Osteoblast (primary cell): Measurements from ENCODE around the gene RFXAP. TPM values are rescaled to one million over a fixed set of nuclear protein-coding genes. Genes with fewer than 3 reads are reported as not detected.

ENCODE experiments used
- DNase-seq: peaks from one replicate; pipeline ENCODE4 v3.0.0; 2011; ENCODE audit warnings: low spot score, mixed read lengths; ENCODE audit not compliant: insufficient read length; ENCODE audit errors: missing footprints
- H2AFZ ChIP-seq: 2 replicates; pipeline ENCODE4 v1.6.0; 2011; ENCODE audit warnings: mild to moderate bottlenecking, low read length
- H3K27ac ChIP-seq: 2 replicates; pipeline ENCODE4 v1.5.1; 2011; ENCODE audit warnings: mild to moderate bottlenecking, low read depth, low read length, moderate library complexity
- H3K27me3 ChIP-seq: 2 replicates; pipeline ENCODE4 v1.6.0; 2012; ENCODE audit warnings: mild to moderate bottlenecking, control low read depth, inconsistent platforms, low read length, moderate library complexity; ENCODE audit not compliant: insufficient read depth
- H3K36me3 ChIP-seq: 2 replicates; pipeline ENCODE4 v1.5.1; 2011; ENCODE audit warnings: mild to moderate bottlenecking, low read length, control low read depth, moderate library complexity; ENCODE audit not compliant: insufficient read depth
- H3K4me1 ChIP-seq: 2 replicates; pipeline ENCODE4 v1.5.1; 2011; ENCODE audit warnings: mild to moderate bottlenecking, low read length, control low read depth, moderate library complexity; ENCODE audit not compliant: insufficient read depth
- H3K4me2 ChIP-seq: 2 replicates; pipeline ENCODE4 v1.6.0; 2011; ENCODE audit warnings: mild to moderate bottlenecking, low read length; ENCODE audit not compliant: insufficient read depth
- H3K4me3 ChIP-seq: fragments of 200-600 bp; sonication (generic); 3 replicates; pipeline ENCODE4 v1.5.1; 2012; ENCODE audit warnings: mild to moderate bottlenecking, low read length, inconsistent platforms; ENCODE audit not compliant: insufficient read depth
- H3K79me2 ChIP-seq: 2 replicates; pipeline ENCODE4 v1.6.0; 2012; ENCODE audit warnings: mild to moderate bottlenecking, low read length, control low read depth, inconsistent platforms; ENCODE audit not compliant: insufficient read depth
- H3K9me3 ChIP-seq: 2 replicates; pipeline ENCODE4 v1.5.1; 2011; ENCODE audit warnings: low read depth, low read length, control low read depth
- H4K20me1 ChIP-seq: 2 replicates; pipeline ENCODE4 v1.6.0; 2012; ENCODE audit warnings: mild to moderate bottlenecking, low read length, control low read depth; ENCODE audit not compliant: insufficient read depth
- total RNA-seq: library from RNA; depleted of rRNA; stranded (reverse); fragments of >200 nt; gene quantifications from 2 replicates; pipeline ENCODE4 v1.2.3, GENCODE V29; 2012
- TF ChIP-seq, protein P1 (sequence below): IDR thresholded peaks from 2 replicates; pipeline ENCODE4 v1.5.1; 2011; ENCODE audit warnings: mild to moderate bottlenecking, low read depth, low read length, moderate library complexity; ENCODE audit errors: extremely low read depth

Gene RFXAP
- total RNA-seq, 1 donor: 2.9 TPM

GRCh38 chr13:36820222-36820621 lies 1.2 kb downstream of the RFXAP start:
- no peaks in the 10 kb centered on the region for H4K20me1 ChIP-seq
- no peaks in the 10 kb centered on the region for H3K36me3 ChIP-seq
- no peak overlapping the region for H3K27ac ChIP-seq
- peak overlapping the region; percentile 94 for H3K4me2 ChIP-seq
- H2AFZ ChIP-seq: peak overlapping the region; percentile 98
- peaks cover 40% of the 10 kb centered on the region for H3K79me2 ChIP-seq
- peaks cover 13% of the 10 kb centered on the region for H3K4me1 ChIP-seq
- H3K4me3 ChIP-seq: peak overlapping the region; percentile 74
- H3K9me3 ChIP-seq: no peaks in the 10 kb centered on the region
- no peaks in the 10 kb centered on the region for H3K27me3 ChIP-seq
- no peak for DNase-seq
- TF ChIP-seq, protein P1, sequence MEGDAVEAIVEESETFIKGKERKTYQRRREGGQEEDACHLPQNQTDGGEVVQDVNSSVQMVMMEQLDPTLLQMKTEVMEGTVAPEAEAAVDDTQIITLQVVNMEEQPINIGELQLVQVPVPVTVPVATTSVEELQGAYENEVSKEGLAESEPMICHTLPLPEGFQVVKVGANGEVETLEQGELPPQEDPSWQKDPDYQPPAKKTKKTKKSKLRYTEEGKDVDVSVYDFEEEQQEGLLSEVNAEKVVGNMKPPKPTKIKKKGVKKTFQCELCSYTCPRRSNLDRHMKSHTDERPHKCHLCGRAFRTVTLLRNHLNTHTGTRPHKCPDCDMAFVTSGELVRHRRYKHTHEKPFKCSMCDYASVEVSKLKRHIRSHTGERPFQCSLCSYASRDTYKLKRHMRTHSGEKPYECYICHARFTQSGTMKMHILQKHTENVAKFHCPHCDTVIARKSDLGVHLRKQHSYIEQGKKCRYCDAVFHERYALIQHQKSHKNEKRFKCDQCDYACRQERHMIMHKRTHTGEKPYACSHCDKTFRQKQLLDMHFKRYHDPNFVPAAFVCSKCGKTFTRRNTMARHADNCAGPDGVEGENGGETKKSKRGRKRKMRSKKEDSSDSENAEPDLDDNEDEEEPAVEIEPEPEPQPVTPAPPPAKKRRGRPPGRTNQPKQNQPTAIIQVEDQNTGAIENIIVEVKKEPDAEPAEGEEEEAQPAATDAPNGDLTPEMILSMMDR: no peak

DNA sequence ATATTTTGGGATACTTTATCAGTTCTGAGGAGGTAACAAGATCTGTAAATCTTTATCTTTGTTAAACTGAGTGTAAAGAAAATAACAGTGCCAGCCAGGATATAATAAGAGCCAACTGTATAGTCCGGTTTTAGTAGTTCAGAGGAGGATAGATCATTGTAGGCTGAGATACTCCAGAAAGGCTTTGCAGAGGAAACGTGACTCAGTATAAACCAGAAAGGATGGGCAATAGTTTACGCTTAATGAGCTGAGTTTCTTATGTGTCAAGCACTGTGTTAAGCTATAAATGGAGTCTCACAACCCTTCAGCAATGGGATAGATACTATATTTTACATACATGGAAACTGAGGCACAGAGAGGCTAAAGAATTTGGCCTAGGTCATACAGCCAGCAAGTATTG lies 3.8 kb downstream of the RFXAP start:
- peaks cover 40% of the 10 kb centered on the region for H3K79me2 ChIP-seq
- no peak overlapping the region for H2AFZ ChIP-seq
- no peak overlapping the region for H3K27ac ChIP-seq
- TF ChIP-seq, protein P1: no peak
- peak overlapping the region; percentile 14 for H3K4me2 ChIP-seq
- DNase-seq: no peak
- no peaks in the 10 kb centered on the region for H3K9me3 ChIP-seq
- H4K20me1 ChIP-seq: no peaks in the 10 kb centered on the region
- H3K4me3 ChIP-seq: no peak overlapping the region
- H3K27me3 ChIP-seq: no peaks in the 10 kb centered on the region
- H3K4me1 ChIP-seq: peaks cover 13% of the 10 kb centered on the region
- H3K36me3 ChIP-seq: peaks cover 10% of the 10 kb centered on the region

- no peaks in the 10 kb centered on the region for H3K27me3 ChIP-seq
- no peak overlapping the region for H3K27ac ChIP-seq
- H3K79me2 ChIP-seq: no peaks in the 10 kb centered on the region
- H3K4me3 ChIP-seq: no peak overlapping the region
- TF ChIP-seq, protein P1: no peak
- H3K4me2 ChIP-seq: no peak overlapping the region
- no peaks in the 10 kb centered on the region for H3K9me3 ChIP-seq
- DNase-seq: no peak
- peaks cover 14% of the 10 kb centered on the region for H3K36me3 ChIP-seq
- no peaks in the 10 kb centered on the region for H3K4me1 ChIP-seq
- H2AFZ ChIP-seq: no peak overlapping the region
- H4K20me1 ChIP-seq: no peaks in the 10 kb centered on the region
These were observed 10.7 kb downstream of the RFXAP start for GRCh38 chr13:36829753-36830152.

- Histone ChIP-seq H3K4me1 (no peaks in the 10 kb centered on the region), H3K9me3 (no peaks in the 10 kb centered on the region), H3K79me2 (no peaks in the 10 kb centered on the region), H2AFZ (no peak overlapping the region), H3K27ac (no peak overlapping the region), H3K27me3 (no peaks in the 10 kb centered on the region), H4K20me1 (no peaks in the 10 kb centered on the region), H3K4me2 (no peak overlapping the region), H3K4me3 (no peak overlapping the region), H3K36me3 (peaks cover 14% of the 10 kb centered on the region)
- no peak for DNase-seq
- TF ChIP-seq, protein P1: no peak
These were observed 12.3 kb downstream of the RFXAP start for GRCh38 chr13:36831291-36831690.
